NCI-H1092 (cell line): ENCODE results near the gene POGLUT2.

Experiments used
- DNase-seq: peaks from one replicate; lab custom pipeline; 2025; lab: John Stamatoyannopoulos, UW

Gene POGLUT2

DNA sequence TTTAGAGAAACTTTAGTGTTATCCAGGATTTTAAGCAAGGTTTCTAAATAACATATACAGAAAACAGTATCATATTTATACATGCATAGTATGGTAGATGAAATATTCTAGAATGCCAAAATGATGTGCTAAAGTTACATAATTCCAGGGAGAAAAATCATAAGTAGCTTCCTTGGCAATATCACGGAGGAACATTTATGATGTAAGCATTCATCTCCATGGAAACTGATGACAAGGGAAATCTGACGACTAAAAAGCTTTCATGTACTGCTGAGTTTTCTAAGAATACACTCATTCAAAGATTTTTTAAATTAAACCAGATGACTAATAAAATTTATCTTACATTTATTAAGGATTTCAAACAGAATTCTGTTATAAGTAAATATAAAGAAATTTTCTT, 29.9 kb downstream of the POGLUT2 start:
- DNase-seq, result no peak

DNA sequence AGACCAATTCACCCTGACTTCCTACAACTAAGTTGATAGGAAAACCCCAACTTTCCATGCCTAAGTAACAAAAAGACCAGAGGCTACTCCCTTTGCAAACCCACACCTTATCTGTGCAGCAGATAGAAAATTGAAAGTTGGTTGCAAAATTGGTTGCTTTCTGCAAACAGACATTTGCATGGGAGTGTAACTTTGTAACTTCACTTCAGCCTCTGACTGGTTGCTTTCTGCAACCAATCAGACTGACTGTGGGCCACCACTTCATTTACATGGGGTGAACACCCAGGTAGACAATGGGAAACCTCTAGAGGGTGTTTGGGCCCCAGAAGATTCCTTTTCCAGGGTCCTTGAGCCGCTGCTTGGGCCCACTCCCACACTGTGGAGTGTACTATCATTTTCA, 35.0 kb downstream of the POGLUT2 start:
- no peak for DNase-seq

GRCh38 chr13:102761071-102761470, 37.7 kb downstream of the POGLUT2 start:
- DNase-seq, result no peak

GRCh38 chr13:102758842-102759241, 39.9 kb downstream of the POGLUT2 start:
- DNase-seq, result no peak

DNA sequence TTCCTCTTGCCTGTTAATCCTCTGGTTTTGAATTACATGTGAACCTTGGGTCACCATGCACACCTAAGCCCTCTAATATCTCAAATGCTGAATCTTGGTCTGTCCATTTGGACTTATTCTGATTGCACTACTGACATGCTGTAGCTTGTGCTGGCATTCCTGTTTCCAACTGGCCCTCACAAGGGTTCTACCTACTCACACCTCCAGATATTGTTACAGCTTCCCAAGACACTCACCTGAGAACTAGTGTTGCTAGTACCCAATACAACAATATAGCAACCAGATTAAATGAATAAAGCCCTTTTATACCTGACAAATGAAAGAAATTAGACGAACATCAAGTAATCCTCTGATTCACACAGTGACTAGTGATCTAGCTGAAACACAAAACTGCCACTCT, 41.8 kb downstream of the POGLUT2 start:
- DNase-seq, result no peak

DNA sequence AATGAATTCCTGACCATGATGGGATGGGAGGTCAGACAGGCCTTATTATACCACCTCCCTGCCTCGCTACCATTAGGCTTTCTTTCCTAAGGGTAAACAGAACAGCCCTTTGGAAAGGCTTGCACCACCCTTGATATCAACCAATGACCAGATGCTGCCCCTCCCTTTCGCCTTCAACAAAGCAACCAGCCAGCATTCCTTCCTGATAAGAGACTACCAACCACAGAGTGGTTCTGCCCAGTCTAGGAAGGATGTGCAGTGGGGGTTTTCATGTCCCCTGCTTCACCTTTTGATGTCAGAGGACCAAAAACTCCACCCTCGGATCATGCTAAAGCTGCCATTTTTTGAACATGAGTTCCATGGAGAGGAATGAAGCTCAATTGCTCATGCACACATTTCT, 46.9 kb downstream of the POGLUT2 start:
- no peak for DNase-seq

DNA sequence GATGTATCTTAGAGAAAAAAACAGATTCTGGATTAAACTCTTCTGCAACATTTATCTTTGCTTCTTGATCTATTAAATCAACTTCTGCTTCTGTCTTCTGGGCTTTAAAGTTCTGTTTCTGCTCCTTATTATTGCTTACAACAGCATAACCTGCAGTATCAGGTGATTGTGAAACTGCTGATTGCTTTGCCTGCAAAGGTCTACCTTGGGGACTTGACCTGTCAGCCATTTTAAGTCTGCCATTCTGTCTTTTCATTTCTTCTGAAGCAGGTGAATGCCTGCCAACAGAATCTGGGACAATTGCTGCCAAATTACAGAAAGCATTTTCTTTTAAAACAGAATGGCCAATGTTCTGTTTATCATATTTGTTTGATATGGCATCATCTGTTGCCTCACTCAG, 56.3 kb downstream of the POGLUT2 start:
- DNase-seq, result no peak

- DNase-seq, result no peak
Measured at GRCh38 chr13:102742101-102742500, 56.7 kb downstream of the POGLUT2 start.
